Measurements from ENCODE around the gene C1orf159.

C1orf159 gene

GRCh38 chr1:1090424-1091343, 25.2 kb downstream of the C1orf159 start:
- DNase-seq = no peak

GRCh38 chr1:1089731-1090423, 26.0 kb downstream of the C1orf159 start:
- DNase-seq = no peak

- no peak for DNase-seq
Measured at GRCh38 chr1:1088801-1089680, 26.8 kb downstream of the C1orf159 start.

- DNase-seq = no peak
Measured at GRCh38 chr1:1088029-1088800, 27.7 kb downstream of the C1orf159 start.

- no peak for DNase-seq
Measured at GRCh38 chr1:1087351-1088028, 28.4 kb downstream of the C1orf159 start.

- no peak for DNase-seq
Measured at GRCh38 chr1:1086911-1087341, 29.0 kb downstream of the C1orf159 start.

- DNase-seq = no peak
Measured at GRCh38 chr1:1085911-1086841, 29.7 kb downstream of the C1orf159 start.

GRCh38 chr1:1085171-1085841, 30.6 kb downstream of the C1orf159 start:
- no peak for DNase-seq

- no peak for DNase-seq
Measured at GRCh38 chr1:1084372-1085170, 31.3 kb downstream of the C1orf159 start.

GRCh38 chr1:1083416-1084371, 32.2 kb downstream of the C1orf159 start:
- no peak for DNase-seq

- no peak for DNase-seq
Measured at GRCh38 chr1:1082776-1083415, 33.0 kb downstream of the C1orf159 start.

GRCh38 chr1:1082239-1082775, 33.6 kb downstream of the C1orf159 start:
- DNase-seq = no peak

GRCh38 chr1:1081311-1082238, 34.3 kb downstream of the C1orf159 start:
- DNase-seq = no peak

GRCh38 chr1:1080951-1081310, 35.0 kb downstream of the C1orf159 start:
- DNase-seq = no peak

GRCh38 chr1:1080122-1080757, 35.6 kb downstream of the C1orf159 start:
- DNase-seq = no peak

Measured in CD4-positive, alpha-beta T cell treated with Interferon gamma for 1 hour (primary cell).